HL-60 (cell line): ENCODE results near the gene SHISAL2A.

Source experiments
- DNase-seq, 2 experiments: peaks; one replicate each; pipeline ENCODE4 v3.0.0-alpha.2; 2010 to 2020; ENCODE audit warnings: low read depth in 1 of 2, low spot score in 1 of 2
- H3K27ac ChIP-seq: fragments of 250-450 bp; sonication (Bioruptor Pico); replicated peaks from 2 replicates; pipeline ENCODE4 v1.5.1; 2020; ENCODE audit warnings: mild to moderate bottlenecking, moderate library complexity
- H3K27me3 ChIP-seq: fragments of 250-450 bp; sonication (Bioruptor Pico); 2 replicates; pipeline ENCODE4 v1.5.1; 2021; ENCODE audit warnings: mild to moderate bottlenecking, moderate library complexity; ENCODE audit not compliant: insufficient read depth, poor library complexity, severe bottlenecking
- H3K4me3 ChIP-seq: replicated peaks from 2 replicates; pipeline ENCODE4 v1.5.1; 2011; ENCODE audit warnings: mild to moderate bottlenecking, control low read depth, low read length; ENCODE audit not compliant: insufficient read depth
- CTCF ChIP-seq: IDR thresholded peaks from one replicate; pipeline ENCODE4 v1.5.1; 2011; ENCODE audit warnings: low read length, control low read depth, inconsistent platforms; ENCODE audit not compliant: insufficient read depth
- GABPA ChIP-seq: IDR thresholded peaks from 2 replicates; pipeline ENCODE4 v1.6.1; 2012; ENCODE audit warnings: low read depth
- POLR2AphosphoS5 ChIP-seq: IDR thresholded peaks from 2 replicates; pipeline ENCODE4 v1.6.1; 2012; ENCODE audit warnings: low read depth
- REST ChIP-seq: IDR thresholded peaks from 2 replicates; pipeline ENCODE4 v1.6.1; 2012; ENCODE audit warnings: low read depth; ENCODE audit not compliant: insufficient replicate concordance
- SPI1 ChIP-seq: IDR thresholded peaks from 2 replicates; pipeline ENCODE4 v1.6.1; 2012; ENCODE audit warnings: low read depth, mild to moderate bottlenecking, borderline replicate concordance

SHISAL2A gene

GRCh38 chr1:52601519-52601918 lies 31.4 kb upstream of the SHISAL2A start:
- no peak for DNase-seq
- Histone ChIP-seq H3K27ac (no peak overlapping the region), H3K4me3 (no peak overlapping the region)

GRCh38 chr1:52601991-52602855 lies 30.7 kb upstream of the SHISAL2A start, which contains the start of gene GPX7:
GPX7 (plus strand) TSS chr1:52602371; CDS start chr1:52602410, 39 bp downstream.
- H3K27ac ChIP-seq, result no peak within 1 kb of the TSS

More at GRCh38 chr1:52601519-52601918, 31.4 kb upstream of the SHISAL2A start:
- H3K27me3 ChIP-seq, result no peaks in the 10 kb centered on the region
- no peak for TF ChIP-seq SPI1
- no peak for TF ChIP-seq GABPA
- no peak for TF ChIP-seq CTCF
- TF ChIP-seq POLR2AphosphoS5, result no peak
- no peak for TF ChIP-seq REST

More at GRCh38 chr1:52601991-52602855, 30.7 kb upstream of the SHISAL2A start, which contains the start of gene GPX7:
- DNase-seq, result no peak
- Histone ChIP-seq H3K4me3 (no peak within 1 kb of the TSS), H3K27me3 (no peaks in the 10 kb centered on the region)
- TF ChIP-seq SPI1, result no peak
- no peak for TF ChIP-seq POLR2AphosphoS5
- no peak for TF ChIP-seq GABPA
- no peak for TF ChIP-seq CTCF
- TF ChIP-seq REST, result no peak
